GM18511 (cell line): ENCODE data around the gene RAB20.
"Not testable (repeated sequence)": the region's sequence is repeated elsewhere in the genome, so short reads cannot be mapped to it uniquely, and the experiment has no call there.

ENCODE experiments used
- ATAC-seq: cut with Tn5 transposase; IDR thresholded peaks from one replicate; pipeline ENCODE4 v1.9.1; 2021; ENCODE audit warnings: mild to moderate bottlenecking, moderate library complexity; ENCODE audit not compliant: unreplicated experiment

RAB20 gene

GRCh38 chr13:110576070-110576394 lies 14.5 kb upstream of the RAB20 start:
- ATAC-seq = no peak

- peak; percentile 92 for ATAC-seq
These were observed 14.0 kb upstream of the RAB20 start for GRCh38 chr13:110575322-110576069.

- ATAC-seq = no peak
These were observed 12.6 kb upstream of the RAB20 start for GRCh38 chr13:110574161-110574560.

- no peak for ATAC-seq
These were observed 11.2 kb upstream of the RAB20 start for GRCh38 chr13:110572778-110573118.

GRCh38 chr13:110571896-110572777 lies 10.6 kb upstream of the RAB20 start:
- ATAC-seq = no peak

- no peak for ATAC-seq
These were observed 9.4 kb upstream of the RAB20 start for GRCh38 chr13:110570886-110571285.

- not testable (repeated sequence) for ATAC-seq
These were observed 8.4 kb upstream of the RAB20 start for GRCh38 chr13:110569962-110570361.

GRCh38 chr13:110568612-110569011 lies 7.1 kb upstream of the RAB20 start:
- no peak for ATAC-seq

GRCh38 chr13:110566171-110566570 lies 4.6 kb upstream of the RAB20 start:
- ATAC-seq = no peak

GRCh38 chr13:110565296-110565695 lies 3.8 kb upstream of the RAB20 start:
- no peak for ATAC-seq

- ATAC-seq = no peak
These were observed 3.0 kb upstream of the RAB20 start for GRCh38 chr13:110564472-110564985.

GRCh38 chr13:110563463-110563774 lies 1.9 kb upstream of the RAB20 start:
- ATAC-seq = no peak

GRCh38 chr13:110562696-110563462 lies 1.4 kb upstream of the RAB20 start:
- no peak for ATAC-seq

GRCh38 chr13:110562036-110562597 lies 595 bp upstream of the RAB20 start:
- no peak for ATAC-seq

- ATAC-seq = no peak
These were observed 750 bp downstream of the RAB20 start for GRCh38 chr13:110560601-110561343.

GRCh38 chr13:110559986-110560385 lies 1.5 kb downstream of the RAB20 start:
- ATAC-seq = no peak

GRCh38 chr13:110559429-110559943 lies 2.0 kb downstream of the RAB20 start:
- ATAC-seq = no peak

- ATAC-seq = no peak
These were observed 3.8 kb downstream of the RAB20 start for GRCh38 chr13:110557610-110558305.

GRCh38 chr13:110557082-110557481 lies 4.4 kb downstream of the RAB20 start:
- ATAC-seq = no peak

- ATAC-seq = no peak
These were observed 5.3 kb downstream of the RAB20 start for GRCh38 chr13:110556224-110556606.
